ENCODE results near the gene SRPRB.

The SRPRB gene, protein sequence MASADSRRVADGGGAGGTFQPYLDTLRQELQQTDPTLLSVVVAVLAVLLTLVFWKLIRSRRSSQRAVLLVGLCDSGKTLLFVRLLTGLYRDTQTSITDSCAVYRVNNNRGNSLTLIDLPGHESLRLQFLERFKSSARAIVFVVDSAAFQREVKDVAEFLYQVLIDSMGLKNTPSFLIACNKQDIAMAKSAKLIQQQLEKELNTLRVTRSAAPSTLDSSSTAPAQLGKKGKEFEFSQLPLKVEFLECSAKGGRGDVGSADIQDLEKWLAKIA

DNA sequence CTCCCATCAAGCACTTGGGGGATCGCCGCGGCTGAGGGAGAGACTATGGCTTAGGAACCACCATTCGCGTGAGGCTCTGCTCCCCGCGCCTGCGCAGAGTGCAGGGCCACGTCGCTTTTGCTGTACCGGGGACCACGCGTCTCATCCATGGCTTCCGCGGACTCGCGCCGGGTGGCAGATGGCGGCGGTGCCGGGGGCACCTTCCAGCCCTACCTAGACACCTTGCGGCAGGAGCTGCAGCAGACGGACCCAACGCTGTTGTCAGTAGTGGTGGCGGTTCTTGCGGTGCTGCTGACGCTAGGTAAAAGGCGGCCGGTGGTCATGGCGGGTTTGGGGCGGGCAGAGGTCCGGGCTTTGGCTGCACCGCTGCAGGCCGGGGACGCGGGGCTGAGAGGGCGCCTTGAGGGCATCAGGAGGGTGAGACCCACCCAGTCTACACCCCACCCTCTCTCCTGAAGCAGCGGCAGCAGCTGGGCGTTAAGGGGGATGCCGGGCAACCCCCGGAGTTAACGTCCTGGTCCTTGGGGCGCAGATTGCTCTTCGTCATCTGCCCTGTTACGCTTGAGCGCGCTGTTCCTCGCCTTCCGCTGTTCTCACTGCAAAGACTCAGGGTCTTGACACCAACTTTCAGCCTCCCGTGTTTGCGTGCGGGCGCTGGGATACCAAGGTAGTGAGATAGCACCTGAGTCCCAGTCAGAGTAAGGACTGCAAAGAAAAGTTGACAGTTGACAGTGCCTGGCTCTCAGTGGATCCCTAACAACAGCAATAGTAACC lies at the start of gene SRPRB:
TSS of gene SRPRB (plus strand) at position 114 of the 774 bp plus-strand sequence. CDS start at position 148, 34 bp downstream.
- peak; percentile 99 for DNase-seq

DNA sequence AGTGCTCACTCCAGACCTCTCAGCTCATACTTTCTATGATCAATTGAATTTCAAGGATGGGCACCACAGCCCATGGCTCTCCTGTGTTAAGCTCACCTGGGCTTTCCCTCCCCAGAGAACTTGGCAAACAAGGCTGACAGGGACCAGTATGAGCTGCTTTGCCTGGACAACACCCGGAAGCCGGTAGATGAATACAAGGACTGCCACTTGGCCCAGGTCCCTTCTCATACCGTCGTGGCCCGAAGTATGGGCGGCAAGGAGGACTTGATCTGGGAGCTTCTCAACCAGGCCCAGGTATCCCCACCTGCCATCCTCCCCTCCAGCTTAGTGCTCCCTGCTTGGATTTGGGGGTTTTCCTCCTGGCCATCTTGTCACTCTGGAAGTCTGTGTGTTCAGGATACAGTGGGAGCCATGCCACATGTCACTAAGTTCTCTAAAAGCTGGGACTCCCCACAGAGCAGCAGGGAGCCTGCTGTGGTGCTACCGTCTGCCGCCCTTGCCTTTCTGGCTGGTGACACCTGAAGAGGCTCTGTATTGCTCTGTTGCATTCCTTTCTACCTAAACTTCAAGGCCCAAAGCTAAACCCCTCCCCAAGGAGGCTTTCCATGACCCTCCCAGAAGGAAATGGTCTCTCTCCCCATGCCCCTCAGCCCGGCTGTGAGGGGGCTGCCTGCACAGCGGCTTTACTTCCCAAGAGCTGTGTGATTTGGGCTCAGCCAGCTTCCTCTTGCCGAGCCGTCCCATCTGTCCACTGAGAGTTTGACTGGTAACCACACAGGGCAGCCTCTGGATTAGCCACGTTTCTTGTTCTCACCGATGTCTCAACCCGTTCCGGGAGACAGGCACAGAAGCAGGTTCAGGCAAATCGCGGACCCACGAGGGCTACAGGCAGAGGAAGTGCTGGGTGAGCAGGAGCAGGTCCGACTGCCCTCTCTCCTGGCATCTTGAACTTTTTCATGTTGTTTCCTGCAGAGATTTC lies 48.6 kb upstream of the SRPRB start:
- no peak for DNase-seq

DNA sequence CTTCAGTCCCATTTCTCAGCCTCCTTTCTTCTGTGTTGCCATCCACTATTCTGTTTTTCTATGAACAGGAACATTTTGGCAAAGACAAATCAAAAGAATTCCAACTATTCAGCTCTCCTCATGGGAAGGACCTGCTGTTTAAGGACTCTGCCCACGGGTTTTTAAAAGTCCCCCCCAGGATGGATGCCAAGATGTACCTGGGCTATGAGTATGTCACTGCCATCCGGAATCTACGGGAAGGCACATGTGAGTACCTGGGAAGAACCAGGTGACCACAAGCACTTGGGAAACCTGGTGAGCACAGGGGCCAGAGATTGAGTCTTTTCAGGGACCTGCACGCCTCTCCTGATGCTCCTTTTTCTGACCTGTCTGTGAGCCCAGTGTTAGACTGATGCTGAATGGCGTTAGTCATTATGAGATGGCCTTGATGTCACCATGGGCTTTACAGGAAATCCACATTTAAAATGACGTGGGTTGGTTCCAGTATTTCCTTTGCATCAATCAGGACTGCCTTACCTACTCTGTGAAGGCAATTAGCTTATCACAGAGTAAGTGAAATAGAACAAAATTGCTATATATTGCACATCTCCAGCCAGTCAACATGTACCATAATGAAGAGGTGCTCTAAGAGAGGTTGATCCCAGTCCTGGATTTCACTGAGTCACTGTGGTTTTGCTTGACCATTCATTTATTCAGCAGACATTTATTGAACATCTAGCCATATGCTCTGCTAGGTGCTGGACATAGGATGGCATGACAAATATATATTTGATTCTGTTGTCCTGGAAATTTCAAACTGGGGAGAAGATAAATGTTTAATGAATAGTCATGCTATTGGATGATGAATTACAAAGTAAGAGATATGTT lies 47.7 kb upstream of the SRPRB start:
- no peak for DNase-seq

DNA sequence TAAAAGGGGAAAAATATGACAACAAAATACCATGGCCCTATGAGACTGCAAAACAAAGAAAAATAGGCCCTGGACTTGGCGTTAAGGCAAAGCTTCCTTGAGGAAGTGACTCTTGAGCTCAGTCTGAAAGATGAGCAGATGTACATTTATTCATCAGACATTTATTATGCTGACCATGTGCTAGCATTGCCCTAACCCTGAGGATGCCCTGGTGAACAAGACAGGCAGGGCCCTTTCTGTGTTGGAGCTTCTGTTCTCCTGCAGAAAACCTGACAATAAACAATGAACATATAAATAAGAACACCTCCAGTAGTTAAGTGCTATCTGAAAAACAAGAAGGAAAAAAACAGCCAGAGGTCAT lies 47.1 kb upstream of the SRPRB start:
- no peak for DNase-seq

DNA sequence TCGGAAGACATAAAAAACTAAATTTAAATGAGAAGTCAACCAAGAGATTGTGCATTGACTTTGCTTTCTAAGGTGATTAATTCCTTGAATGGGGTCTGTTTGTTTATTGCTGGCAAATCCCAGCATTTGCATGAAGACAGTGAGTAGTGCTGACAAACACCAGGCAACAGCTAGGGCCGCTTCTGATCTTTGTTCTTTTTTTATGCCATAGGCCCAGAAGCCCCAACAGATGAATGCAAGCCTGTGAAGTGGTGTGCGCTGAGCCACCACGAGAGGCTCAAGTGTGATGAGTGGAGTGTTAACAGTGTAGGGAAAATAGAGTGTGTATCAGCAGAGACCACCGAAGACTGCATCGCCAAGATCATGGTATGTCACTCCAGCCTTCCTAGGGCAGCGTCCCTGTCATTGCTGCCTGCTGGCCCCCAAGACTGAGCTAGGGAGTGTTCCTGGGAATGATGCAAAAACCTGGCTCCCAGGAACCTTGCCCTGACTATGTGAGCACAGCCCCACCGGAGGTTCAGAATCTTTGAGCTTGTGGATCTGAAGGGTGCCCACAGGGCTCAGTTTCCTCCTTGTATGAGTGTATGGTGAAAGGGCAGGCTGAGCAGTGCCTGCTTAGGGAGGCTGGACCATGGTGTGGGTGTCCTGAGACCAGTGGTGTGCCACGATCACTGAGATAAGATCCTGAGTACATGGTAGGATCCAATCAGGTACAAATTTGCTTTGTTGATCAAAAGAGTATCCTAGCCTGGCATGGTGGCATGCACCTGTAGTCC lies 46.5 kb upstream of the SRPRB start:
- DNase-seq = no peak

DNA sequence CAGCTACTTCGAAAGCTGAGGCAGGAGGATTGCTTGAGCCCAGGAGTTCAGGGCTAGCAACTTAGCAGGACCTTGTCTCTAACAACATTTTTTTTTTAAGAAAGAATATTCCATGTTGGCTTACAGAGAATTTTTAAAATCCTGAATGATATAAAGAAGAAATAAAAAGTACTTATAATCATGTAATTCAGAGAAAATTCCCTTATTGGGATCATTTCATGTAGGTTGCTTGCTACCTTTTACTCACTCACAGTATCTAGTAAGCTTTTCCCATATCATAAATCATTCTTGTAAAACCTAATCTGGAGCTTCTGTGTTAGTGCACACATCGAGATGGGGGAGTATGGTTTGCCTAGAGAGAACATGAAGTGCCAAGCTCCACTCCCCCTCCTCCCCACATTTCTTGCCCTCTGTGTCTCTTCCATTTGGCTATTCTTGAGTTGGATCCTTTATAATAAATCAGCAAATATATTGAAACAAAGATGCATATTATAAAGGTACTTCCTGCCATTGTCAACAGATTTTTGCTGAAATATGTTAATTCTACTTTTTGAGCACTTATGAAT lies 45.8 kb upstream of the SRPRB start:
- no peak for DNase-seq

DNA sequence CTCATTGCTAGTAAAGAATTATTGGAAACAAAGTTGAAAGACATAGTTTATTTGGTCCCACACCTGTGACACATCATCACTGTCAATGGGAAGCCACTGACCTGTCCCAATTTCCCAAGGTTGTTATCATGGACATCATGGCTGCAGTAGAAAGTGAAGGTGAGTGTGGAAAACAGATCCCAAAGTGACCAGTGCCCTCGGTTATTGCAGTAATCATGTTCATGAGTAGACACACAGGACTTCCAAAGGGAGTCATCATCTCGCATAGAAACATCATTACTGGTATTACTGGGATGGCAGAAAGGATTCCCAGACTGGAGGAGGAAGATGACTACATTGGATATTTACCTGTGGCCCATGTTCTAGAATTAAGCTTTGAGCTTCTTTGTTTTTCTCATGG lies 44.7 kb upstream of the SRPRB start:
- no peak for DNase-seq

DNA sequence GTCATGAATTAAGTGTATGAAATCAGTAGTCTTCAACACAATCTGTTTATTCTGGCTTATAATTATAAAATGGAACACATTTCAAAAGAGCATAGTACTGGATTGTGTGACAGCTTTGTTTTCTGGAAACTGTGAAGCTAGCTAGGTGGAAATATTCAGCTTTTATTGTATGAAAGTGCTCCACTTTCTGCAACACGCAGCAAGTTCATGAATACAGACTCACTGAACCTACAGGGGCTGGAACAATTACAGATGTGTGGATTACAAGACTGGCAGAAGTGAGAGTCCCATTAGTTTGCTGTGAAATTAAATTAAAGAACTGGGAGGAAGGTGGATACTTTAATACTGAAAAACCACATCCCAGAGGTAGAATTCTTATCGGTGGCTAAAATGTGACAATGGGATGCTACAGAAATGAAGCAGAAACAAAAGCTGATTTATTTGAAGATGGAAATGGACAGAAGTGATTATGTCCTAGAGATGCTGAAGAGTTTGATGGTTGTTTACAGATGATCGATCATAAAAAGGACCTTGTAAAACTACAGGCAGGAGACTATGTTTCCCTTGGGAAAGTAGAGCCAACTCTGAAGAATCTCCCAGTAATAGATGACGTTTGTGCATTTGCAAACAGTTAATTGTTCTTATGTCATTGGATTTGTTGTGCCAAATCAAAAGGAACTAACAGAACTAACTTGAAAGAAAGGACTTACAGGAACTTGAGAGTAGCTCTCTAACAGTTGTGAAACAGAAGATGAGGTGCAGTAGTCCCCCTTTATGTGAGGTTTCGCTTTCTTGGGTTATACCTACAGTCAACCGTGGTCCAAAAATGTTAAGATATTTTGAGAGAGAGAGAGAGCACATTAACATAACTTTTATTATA lies 43.8 kb upstream of the SRPRB start:
- no peak for DNase-seq

DNA sequence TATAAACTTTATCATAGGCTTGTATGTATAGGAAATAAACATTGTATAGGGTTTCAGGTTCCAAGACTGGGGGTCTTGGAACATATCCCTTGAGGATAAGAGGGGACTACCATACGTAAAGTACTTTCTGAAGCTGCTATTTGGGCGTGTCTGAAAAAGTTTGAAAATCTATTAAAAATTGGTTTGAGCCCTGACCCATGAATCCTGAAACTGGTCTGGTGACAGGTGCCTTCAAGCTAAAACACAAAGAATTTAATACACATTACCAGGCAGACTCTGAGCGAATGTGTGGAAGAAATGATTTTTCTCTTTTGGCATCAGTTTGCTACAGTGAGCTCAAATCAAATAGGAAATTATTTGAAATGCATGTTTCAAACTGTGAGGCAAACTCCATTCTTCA lies 43.1 kb upstream of the SRPRB start:
- no peak for DNase-seq

DNA sequence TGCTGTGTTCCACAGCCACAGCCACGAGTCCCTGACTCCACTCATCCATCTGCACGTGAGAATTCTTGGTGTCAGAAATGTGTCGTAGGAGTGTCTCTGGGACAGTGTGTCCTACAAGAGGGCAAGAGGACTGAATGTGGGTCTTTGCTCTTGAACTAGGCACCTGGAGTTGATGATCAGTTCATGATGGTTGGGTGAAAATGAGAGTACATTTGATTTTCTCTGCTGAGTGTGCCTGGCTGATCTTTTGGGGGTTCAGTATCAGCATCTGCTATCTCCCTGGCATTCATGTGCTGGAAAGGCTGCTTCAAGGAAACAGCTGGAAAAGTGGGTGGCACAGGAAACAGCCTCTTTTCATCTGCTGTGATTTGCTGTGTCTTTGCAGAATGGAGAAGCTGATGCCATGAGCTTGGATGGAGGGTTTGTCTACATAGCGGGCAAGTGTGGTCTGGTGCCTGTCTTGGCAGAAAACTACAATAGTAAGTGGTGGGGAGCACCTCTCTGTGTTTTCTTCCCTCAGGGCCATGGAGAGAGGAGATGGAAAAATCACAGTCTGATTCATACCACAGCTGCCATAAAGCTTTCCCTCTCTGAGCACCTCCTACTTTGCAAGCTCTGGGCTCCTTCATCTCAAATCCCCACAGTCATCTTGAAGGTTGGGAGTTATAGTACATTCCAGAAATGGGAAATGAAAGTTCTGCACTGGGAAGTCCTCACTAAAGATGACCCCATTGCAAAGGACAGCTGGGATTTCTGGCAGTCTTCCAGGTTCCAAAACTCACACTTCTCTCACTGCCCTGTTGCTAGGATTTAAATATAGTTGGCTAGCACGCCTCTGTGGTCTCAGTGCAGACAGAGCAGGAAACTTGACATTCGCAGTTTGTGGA lies 41.6 kb upstream of the SRPRB start:
- no peak for DNase-seq

DNA sequence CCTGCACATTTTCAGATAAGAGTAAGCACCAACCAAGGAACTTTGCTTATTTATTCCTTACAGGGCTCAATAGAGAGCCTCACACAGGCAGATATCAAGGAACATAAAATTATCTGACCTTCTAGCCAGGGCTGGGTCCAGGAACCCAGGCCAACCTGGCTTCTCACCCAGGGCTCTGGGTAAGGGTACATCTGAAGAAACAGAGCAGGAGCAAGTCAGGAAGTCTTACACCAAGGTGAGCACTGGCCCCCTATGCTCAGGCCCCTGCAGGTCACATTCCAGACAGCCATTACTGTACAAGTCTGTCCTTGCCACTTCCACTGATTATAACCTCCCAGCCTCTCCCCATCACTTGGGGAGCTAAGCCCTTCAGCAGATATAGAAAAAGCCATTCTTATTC lies 40.4 kb upstream of the SRPRB start:
- no peak for DNase-seq

DNA sequence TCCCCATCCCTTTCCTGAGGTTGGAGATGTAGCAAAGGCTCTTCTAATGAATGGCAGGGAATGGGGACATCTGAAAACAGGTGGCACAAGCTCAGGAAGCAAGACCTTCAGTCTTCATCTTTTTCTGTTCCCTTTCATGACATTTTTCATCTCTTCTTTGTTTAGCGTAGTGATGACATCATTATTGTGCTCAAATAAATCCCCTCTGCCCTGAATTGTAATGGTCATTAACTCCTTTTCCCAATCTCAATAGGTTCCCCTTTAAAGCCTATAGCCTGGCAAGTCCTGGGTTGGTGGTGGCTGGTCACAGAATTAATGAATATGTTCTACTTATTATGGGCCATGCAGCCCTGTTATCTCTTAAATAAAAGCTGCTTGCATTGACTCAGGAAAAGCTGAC lies 38.0 kb upstream of the SRPRB start:
- no peak for DNase-seq

DNA sequence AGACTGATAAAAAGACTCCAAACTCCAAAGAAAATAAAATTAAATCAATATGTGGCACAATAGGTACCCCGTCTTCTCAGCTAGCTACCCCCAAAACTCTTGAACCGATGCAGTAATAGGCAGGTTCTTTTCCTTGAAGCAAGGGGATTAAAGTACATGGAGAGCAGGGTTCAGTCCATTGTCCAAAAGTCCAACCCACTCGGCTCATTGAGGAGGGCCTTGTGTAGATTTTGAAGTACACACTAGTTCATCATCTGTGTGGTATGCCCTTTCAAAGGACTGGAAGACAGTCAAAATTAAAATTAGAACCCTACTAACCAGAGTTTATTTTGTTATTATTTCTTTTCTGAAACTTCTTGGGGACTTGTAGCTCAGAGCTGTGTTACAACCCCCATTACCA lies 36.1 kb upstream of the SRPRB start:
- DNase-seq = no peak

DNA sequence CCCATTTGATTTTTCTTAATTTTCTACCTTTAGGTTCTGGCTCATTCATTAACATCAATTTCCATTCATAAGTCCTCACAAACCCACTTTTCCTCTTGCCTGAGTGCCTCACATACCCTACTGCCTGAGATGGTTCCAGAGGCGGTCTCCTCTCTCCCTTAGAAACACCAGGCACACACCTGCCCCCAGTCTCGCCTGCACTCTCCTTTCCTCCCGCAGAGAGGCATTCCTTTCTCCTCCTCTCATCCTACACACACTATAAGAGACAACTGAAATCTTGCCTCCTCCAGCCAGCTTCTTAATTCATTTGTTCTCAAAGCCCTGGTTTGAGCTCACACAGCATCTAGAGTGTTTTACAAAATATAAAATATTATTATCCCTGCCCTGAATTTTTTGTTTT lies 31.9 kb upstream of the SRPRB start:
- no peak for DNase-seq

DNA sequence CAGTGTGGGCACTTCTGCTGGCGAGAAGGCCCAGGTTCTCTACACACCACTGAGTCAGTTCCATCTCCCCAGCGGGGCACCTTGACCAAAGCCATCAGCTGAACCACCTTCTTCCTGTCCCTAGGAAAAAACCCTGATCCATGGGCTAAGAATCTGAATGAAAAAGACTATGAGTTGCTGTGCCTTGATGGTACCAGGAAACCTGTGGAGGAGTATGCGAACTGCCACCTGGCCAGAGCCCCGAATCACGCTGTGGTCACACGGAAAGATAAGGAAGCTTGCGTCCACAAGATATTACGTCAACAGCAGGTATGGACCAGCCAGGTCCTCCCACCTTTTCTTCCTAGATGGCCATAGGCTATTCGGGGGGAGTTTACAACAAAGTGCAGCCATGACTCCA lies 30.3 kb upstream of the SRPRB start:
- no peak for DNase-seq

DNA sequence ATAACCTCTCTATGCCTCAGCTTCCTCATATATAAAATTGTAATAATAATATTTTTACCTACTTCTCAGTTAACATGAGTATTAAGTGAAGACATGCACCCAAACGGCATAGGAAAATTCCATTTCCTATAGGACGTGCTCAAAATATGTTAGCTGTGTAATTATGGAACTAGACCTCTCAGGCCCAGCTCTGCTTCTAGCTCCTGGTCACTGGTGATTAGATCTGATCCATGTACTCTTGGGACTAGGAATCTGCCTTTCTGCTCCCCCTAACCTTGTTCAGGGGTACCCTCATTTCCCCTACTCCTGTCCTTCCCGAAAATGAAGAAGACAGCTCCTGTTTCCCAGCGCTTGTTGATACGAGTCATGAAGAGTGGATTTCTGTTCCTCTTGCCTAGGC lies 29.8 kb upstream of the SRPRB start:
- DNase-seq = no peak

DNA sequence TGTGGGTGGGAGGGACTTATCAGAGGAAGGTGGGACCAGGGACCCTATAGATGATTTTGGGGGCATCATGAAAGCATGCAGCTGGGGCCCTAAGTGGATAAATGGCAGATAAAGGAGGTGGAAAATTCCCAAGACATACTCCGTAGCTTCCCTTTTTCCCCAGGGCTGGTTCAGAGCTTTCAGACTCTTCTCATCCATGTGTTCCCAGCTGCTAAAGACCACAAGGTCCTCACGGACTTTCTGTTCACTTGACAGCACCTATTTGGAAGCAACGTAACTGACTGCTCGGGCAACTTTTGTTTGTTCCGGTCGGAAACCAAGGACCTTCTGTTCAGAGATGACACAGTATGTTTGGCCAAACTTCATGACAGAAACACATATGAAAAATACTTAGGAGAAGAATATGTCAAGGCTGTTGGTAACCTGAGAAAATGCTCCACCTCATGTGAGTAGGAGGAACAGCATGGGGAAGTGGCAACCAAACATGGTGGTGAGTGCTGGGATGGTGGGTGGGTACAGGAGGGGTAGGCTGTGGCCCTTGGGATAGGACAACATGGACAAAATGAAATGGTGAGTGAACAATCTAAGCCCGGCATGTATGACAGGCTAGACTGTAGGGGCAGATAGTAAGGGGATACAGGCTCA lies 28.7 kb upstream of the SRPRB start:
- DNase-seq = no peak

DNA sequence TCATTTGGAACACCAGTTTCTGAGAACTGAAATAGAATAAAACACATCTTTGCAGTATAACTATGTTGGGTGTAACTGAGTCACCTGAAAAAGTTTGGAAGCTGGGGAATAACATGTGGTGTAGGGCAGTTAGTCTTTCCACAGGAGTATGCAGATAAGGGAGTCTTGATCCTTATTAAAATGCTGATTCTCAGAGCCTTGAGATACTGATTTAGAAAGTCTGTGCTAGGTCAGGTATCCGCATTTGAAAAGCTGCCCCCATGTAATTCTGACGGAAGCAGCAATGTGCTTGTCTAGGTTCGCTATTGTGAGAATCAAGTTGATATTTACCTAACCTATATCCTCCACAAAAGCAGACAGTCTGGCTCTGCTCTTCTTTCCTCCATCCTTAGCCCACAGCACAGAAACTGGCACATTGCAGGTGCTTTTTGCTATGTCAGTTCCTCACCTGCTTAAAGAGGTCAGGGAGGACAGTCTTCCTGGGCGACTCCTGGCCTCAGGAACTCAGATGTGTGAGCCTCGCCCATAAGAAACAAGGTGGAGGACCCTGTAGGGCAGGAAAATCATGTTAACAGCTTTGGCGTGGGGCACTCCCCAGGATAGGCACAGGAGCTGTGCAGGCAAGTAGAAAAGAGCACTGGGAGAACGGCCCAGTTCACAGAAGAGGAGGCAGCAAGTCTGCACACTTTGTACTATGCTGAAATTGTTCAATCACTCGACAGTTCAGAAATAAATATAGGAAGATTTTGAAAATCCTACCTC lies 27.6 kb upstream of the SRPRB start:
- DNase-seq = no peak
